ENCODE results near the gene ARAP1. TPM values are rescaled to one million over a fixed set of nuclear protein-coding genes. Genes with fewer than 3 reads are reported as not detected.

The ARAP1 gene
- total and polyA plus RNA-seq, 7 donors, result 31.9 to 135 (median 61.5) TPM

GRCh38 chr11:72787216-72788104 is 35.3 kb upstream of the ARAP1 start:
- Histone ChIP-seq H3K9me3 (no peaks in the 10 kb centered on the region), H3K4me1 (peaks cover 0 to 6% (median 2%) of the 10 kb centered on the region in 4 donors), H3K36me3 (no peaks in the 10 kb centered on the region), H3K27ac (peak overlapping the region in 2 of 4 donors; percentile 3 to 12), H3K27me3 (no peaks in the 10 kb centered on the region), H3K4me3 (no peak overlapping the region)
- TF ChIP-seq EP300 (IDR thresholded peaks at IDR 0.05), result no peak
- no peak for TF ChIP-seq POLR2AphosphoS5 (IDR thresholded peaks at IDR 0.05)
- TF ChIP-seq CTCF (IDR thresholded peaks at IDR 0.05), result no peak
- no peak for TF ChIP-seq POLR2A (IDR thresholded peaks at IDR 0.05)
- intact Hi-C loops (cut with DNase I), result no loop called here
- 16 to 31% methylated on average over 16 of the region's 16 CpGs for WGBS, 2 donors
- DNase-seq, result no peak

- Histone ChIP-seq H3K9me3 (no peaks in the 10 kb centered on the region), H3K36me3 (no peaks in the 10 kb centered on the region), H3K27ac (peak overlapping the region in 1 of 4 donors; percentile 12), H3K4me1 (peaks cover 0 to 12% (median 8%) of the 10 kb centered on the region in 4 donors), H3K27me3 (no peaks in the 10 kb centered on the region), H3K4me3 (no peak overlapping the region)
- DNase-seq, result no peak
- intact Hi-C loops (cut with DNase I), result no loop called here
- no peak for TF ChIP-seq CTCF (IDR thresholded peaks at IDR 0.05)
- WGBS, 2 donors, result 27 to 68% methylated on average over 8 of the region's 8 CpGs
Measured at GRCh38 chr11:72786305-72787215, 34.4 kb upstream of the ARAP1 start.

GRCh38 chr11:72784662-72785061 is 32.5 kb upstream of the ARAP1 start:
- H3K9me3 ChIP-seq, result no peaks in the 10 kb centered on the region
- no peaks in the 10 kb centered on the region for H3K27me3 ChIP-seq
- intact Hi-C loops (cut with DNase I), result no loop called here
- DNase-seq, result no peak
- H3K27ac ChIP-seq, result no peak overlapping the region
- TF ChIP-seq POLR2AphosphoS5 (IDR thresholded peaks at IDR 0.05) (no peak), CTCF (IDR thresholded peaks at IDR 0.05) (no peak), EP300 (IDR thresholded peaks at IDR 0.05) (no peak), POLR2A (IDR thresholded peaks at IDR 0.05) (no peak)
- H3K36me3 ChIP-seq, result no peaks in the 10 kb centered on the region
- peaks cover 3 to 29% (median 22%) of the 10 kb centered on the region in 4 donors for H3K4me1 ChIP-seq
- WGBS, 2 donors, result 70 to 90% methylated on average over 10 of the region's 10 CpGs
- H3K4me3 ChIP-seq, result no peak overlapping the region

GRCh38 chr11:72783144-72783905 is 31.1 kb upstream of the ARAP1 start:
- TF ChIP-seq CTCF (IDR thresholded peaks at IDR 0.05) (no peak), EP300 (IDR thresholded peaks at IDR 0.05) (no peak), POLR2AphosphoS5 (IDR thresholded peaks at IDR 0.05) (no peak), POLR2A (IDR thresholded peaks at IDR 0.05) (no peak)
- H3K36me3 ChIP-seq, result no peaks in the 10 kb centered on the region
- intact Hi-C loops (cut with DNase I), result no loop called here
- H3K4me1 ChIP-seq, result peaks cover 3 to 23% (median 20%) of the 10 kb centered on the region in 4 donors
- no peak overlapping the region for H3K27ac ChIP-seq
- H3K4me3 ChIP-seq, result no peak overlapping the region
- WGBS, 2 donors, result 36 to 86% methylated on average over 2 of the region's 2 CpGs
- no peaks in the 10 kb centered on the region for H3K9me3 ChIP-seq
- H3K27me3 ChIP-seq, result no peaks in the 10 kb centered on the region
- no peak for DNase-seq

Data from sigmoid colon (tissue), 7 donors.